Naive thymus-derived CD8-positive, alpha-beta T cell (primary cell): ENCODE data around the gene PARP2. TPM values are rescaled to one million over a fixed set of nuclear protein-coding genes. Genes with fewer than 3 reads are reported as not detected.

Experiments
- ATAC-seq, 2 donors: fragments of 150-1000 bp; cut with Tn5 transposase in 1 of 2; sonication (Bioruptor Pico), chemical (Tn5 transposase) in 1 of 2; 1 replicate in 1 of 2; 2 replicates in 1 of 2; pipeline ENCODE4 v1.10.0; 2021; ENCODE audit warnings: mild to moderate bottlenecking in 2 of 2, moderate library complexity in 2 of 2
- POLR2A ChIA-PET: fragments of 350-600 bp; sonication (Branson Sonifier 250); formaldehyde crosslinking; loops from one replicate; lab custom pipeline; 2021; ENCODE audit warnings: antibody characterized with exemption; lab: Charles Lee
- DNase-seq, 10 donors: peaks; one replicate each; pipeline versions ENCODE4 v3.0.0 to v3.0.0-alpha.2; 2020 to 2022
- H3K27ac Mint-ChIP-seq, 10 donors: one replicate each; pipeline ENCODE4 v1.8.0; 2020 to 2022; ENCODE audit warnings: mild to moderate bottlenecking in 10 of 10, mixed read lengths in 10 of 10, moderate library complexity in 4 of 10, inconsistent platforms in 1 of 10
- H3K27me3 Mint-ChIP-seq, 5 donors: one replicate each; pipeline ENCODE4 v1.8.0; 2021 to 2022; ENCODE audit warnings: mixed read lengths in 5 of 5
- H3K36me3 Mint-ChIP-seq, 3 donors: one replicate each; pipeline ENCODE4 v1.8.0; 2020 to 2022; ENCODE audit warnings: mixed read lengths in 3 of 3, mild to moderate bottlenecking in 2 of 3, inconsistent platforms in 1 of 3
- H3K4me1 Mint-ChIP-seq, 4 donors: one replicate each; pipeline ENCODE4 v1.8.0; 2021 to 2022; ENCODE audit warnings: mixed read lengths in 4 of 4
- H3K4me3 Mint-ChIP-seq, 10 donors: one replicate each; pipeline ENCODE4 v1.8.0; 2020 to 2022; ENCODE audit warnings: mild to moderate bottlenecking in 10 of 10, mixed read lengths in 10 of 10, moderate library complexity in 6 of 10, inconsistent platforms in 1 of 10
- H3K9me3 Mint-ChIP-seq, 9 donors: one replicate each; pipeline ENCODE4 v1.8.0; 2020 to 2022; ENCODE audit warnings: mixed read lengths in 9 of 9, mild to moderate bottlenecking in 3 of 9, inconsistent platforms in 1 of 9, moderate library complexity in 1 of 9
- polyA plus RNA-seq, 3 donors: library from polyadenylated mRNA; unstranded; fragments of 300-500 nt; fragmentation: Illumina TruSeq; gene quantifications; one replicate each; pipeline ENCODE4 v1.2.3, GENCODE V29; 2021
- total RNA-seq, 8 experiments: library from RNA in 2 of 8; stranded (reverse) in 2 of 8; gene quantifications; one replicate each; pipeline ENCODE4 v1.2.3 and lab custom pipeline; 2021 to 2026

The PARP2 gene
- total and polyA plus RNA-seq, 5 experiments from 2014 or later: 8.8 to 22.9 (median 13.6) TPM

- peaks cover 0 to 92% (median 27%) of the 10 kb centered on the region in 3 donors for H3K36me3 Mint-ChIP-seq
Observed at GRCh38 chr14:20383032-20383431, 39.6 kb downstream of the PARP2 start.

GRCh38 chr14:20383636-20384035, 40.2 kb downstream of the PARP2 start:
- Mint-ChIP-seq H3K36me3 (peaks cover 0 to 94% (median 33%) of the 10 kb centered on the region in 3 donors), H3K4me3 (no peak overlapping the region), H3K9me3 (no peaks in the 10 kb centered on the region), H3K4me1 (peaks cover 0 to 4% (median 0%) of the 10 kb centered on the region in 4 donors), H3K27me3 (no peaks in the 10 kb centered on the region), H3K27ac (peak overlapping the region in 1 of 10 donors; percentile 48)
- ATAC-seq (no peak), DNase-seq (no peak)
- POLR2A ChIA-PET: interaction anchor here (0.5 kb wide), 1 partner anchor 26 kb away, joined by 3 read pairs; no protein-coding TSS in a partner anchor

More at GRCh38 chr14:20383032-20383431, 39.6 kb downstream of the PARP2 start:
- ATAC-seq (no peak), DNase-seq (no peak)
- H3K9me3 Mint-ChIP-seq: no peaks in the 10 kb centered on the region
- H3K4me1 Mint-ChIP-seq: peaks cover 0 to 4% (median 0%) of the 10 kb centered on the region in 4 donors
- H3K4me3 Mint-ChIP-seq: no peak overlapping the region
- POLR2A ChIA-PET: no interaction called here
- H3K27ac Mint-ChIP-seq: peak overlapping the region in 1 of 10 donors; percentile 48
- H3K27me3 Mint-ChIP-seq: no peaks in the 10 kb centered on the region

GRCh38 chr14:20384321-20384720, 40.9 kb downstream of the PARP2 start:
- Mint-ChIP-seq H3K27ac (peak overlapping the region in 3 of 10 donors; percentile 9 to 77 (median 65)), H3K9me3 (no peaks in the 10 kb centered on the region)
- POLR2A ChIA-PET: interaction anchor here (0.6 kb wide), 1 partner anchor 9 kb away, joined by 4 read pairs; no protein-coding TSS in a partner anchor

GRCh38 chr14:20384886-20385285, 41.5 kb downstream of the PARP2 start:
- Mint-ChIP-seq H3K36me3 (peaks cover 0 to 95% (median 36%) of the 10 kb centered on the region in 3 donors), H3K4me1 (peaks cover 0 to 10% (median 4%) of the 10 kb centered on the region in 4 donors), H3K27me3 (no peaks in the 10 kb centered on the region), H3K4me3 (no peak overlapping the region), H3K9me3 (no peaks in the 10 kb centered on the region), H3K27ac (peak overlapping the region in 2 of 10 donors; percentile 65 to 77)
- POLR2A ChIA-PET: interaction anchor here (0.6 kb wide), 1 partner anchor 10 kb away, joined by 4 read pairs; no protein-coding TSS in a partner anchor
- no peak for ATAC-seq
- DNase-seq: no peak

More at GRCh38 chr14:20384321-20384720, 40.9 kb downstream of the PARP2 start:
- peaks cover 0 to 96% (median 35%) of the 10 kb centered on the region in 3 donors for H3K36me3 Mint-ChIP-seq
- no peak overlapping the region for H3K4me3 Mint-ChIP-seq
- ATAC-seq (no peak), DNase-seq (no peak)
- H3K4me1 Mint-ChIP-seq: peaks cover 0 to 6% (median 0%) of the 10 kb centered on the region in 4 donors
- no peaks in the 10 kb centered on the region for H3K27me3 Mint-ChIP-seq

- no peak overlapping the region for H3K4me3 Mint-ChIP-seq
- peaks cover 0 to 94% (median 33%) of the 10 kb centered on the region in 3 donors for H3K36me3 Mint-ChIP-seq
- no peak for DNase-seq
- no peak for ATAC-seq
- H3K27me3 Mint-ChIP-seq: no peaks in the 10 kb centered on the region
- peak overlapping the region in 1 of 10 donors; percentile 28 for H3K27ac Mint-ChIP-seq
- peaks cover 0 to 8% (median 4%) of the 10 kb centered on the region in 4 donors for H3K4me1 Mint-ChIP-seq
- no peaks in the 10 kb centered on the region for H3K9me3 Mint-ChIP-seq
- POLR2A ChIA-PET: no interaction called here
Observed at GRCh38 chr14:20386276-20386855, 42.9 kb downstream of the PARP2 start.

GRCh38 chr14:20387576-20387975, 44.1 kb downstream of the PARP2 start:
- Mint-ChIP-seq H3K36me3 (peaks cover 0 to 94% (median 29%) of the 10 kb centered on the region in 3 donors), H3K4me1 (peaks cover 0 to 6% (median 4%) of the 10 kb centered on the region in 4 donors), H3K9me3 (no peaks in the 10 kb centered on the region), H3K27me3 (no peaks in the 10 kb centered on the region), H3K27ac (no peak overlapping the region), H3K4me3 (no peak overlapping the region)
- no peak for DNase-seq
- no peak for ATAC-seq
- POLR2A ChIA-PET: no interaction called here

GRCh38 chr14:20388159-20388558, 44.7 kb downstream of the PARP2 start:
- Mint-ChIP-seq H3K4me1 (peaks cover 0 to 6% (median 4%) of the 10 kb centered on the region in 4 donors), H3K4me3 (no peak overlapping the region), H3K36me3 (peaks cover 0 to 93% (median 32%) of the 10 kb centered on the region in 3 donors), H3K27me3 (no peaks in the 10 kb centered on the region), H3K9me3 (no peaks in the 10 kb centered on the region), H3K27ac (peak overlapping the region in 1 of 10 donors; percentile 80)
- DNase-seq: no peak
- POLR2A ChIA-PET: no interaction called here
- ATAC-seq: no peak

- no peaks in the 10 kb centered on the region for H3K9me3 Mint-ChIP-seq
- H3K27me3 Mint-ChIP-seq: no peaks in the 10 kb centered on the region
- H3K4me3 Mint-ChIP-seq: no peak overlapping the region
- ATAC-seq: no peak
- peaks cover 0 to 88% (median 23%) of the 10 kb centered on the region in 3 donors for H3K36me3 Mint-ChIP-seq
- no peak for DNase-seq
- peaks cover 0 to 10% (median 5%) of the 10 kb centered on the region in 4 donors for H3K4me1 Mint-ChIP-seq
- H3K27ac Mint-ChIP-seq: no peak overlapping the region
- POLR2A ChIA-PET: no interaction called here
Observed at GRCh38 chr14:20391505-20391904, 48.1 kb downstream of the PARP2 start.

- POLR2A ChIA-PET: interaction anchor here (0.7 kb wide), 1 partner anchor 20 kb away, joined by 4 read pairs; no protein-coding TSS in a partner anchor
- peaks cover 0 to 81% (median 20%) of the 10 kb centered on the region in 3 donors for H3K36me3 Mint-ChIP-seq
- ATAC-seq: no peak
- DNase-seq: no peak
- H3K4me3 Mint-ChIP-seq: no peak overlapping the region
- no peaks in the 10 kb centered on the region for H3K27me3 Mint-ChIP-seq
- peak overlapping the region in 1 of 10 donors; percentile 25 for H3K27ac Mint-ChIP-seq
- H3K9me3 Mint-ChIP-seq: no peaks in the 10 kb centered on the region
- peaks cover 11 to 17% (median 12%) of the 10 kb centered on the region in 4 donors for H3K4me1 Mint-ChIP-seq
Observed at GRCh38 chr14:20397511-20397910, 54.1 kb downstream of the PARP2 start.

- ATAC-seq: no peak
- no peaks in the 10 kb centered on the region for H3K9me3 Mint-ChIP-seq
- peak overlapping the region in 1 of 10 donors; percentile 47 for H3K4me3 Mint-ChIP-seq
- peak overlapping the region in 6 of 10 donors; percentile 12 to 70 (median 46) for H3K27ac Mint-ChIP-seq
- H3K27me3 Mint-ChIP-seq: no peaks in the 10 kb centered on the region
- peaks cover 17 to 21% (median 20%) of the 10 kb centered on the region in 4 donors for H3K4me1 Mint-ChIP-seq
- DNase-seq: no peak
- H3K36me3 Mint-ChIP-seq: peaks cover 0 to 89% (median 25%) of the 10 kb centered on the region in 3 donors
- POLR2A ChIA-PET: no interaction called here
Observed at GRCh38 chr14:20400589-20400964, 57.1 kb downstream of the PARP2 start.

- POLR2A ChIA-PET: interaction anchor here (1.3 kb wide), 1 partner anchor 69 kb away, joined by 3 read pairs; no protein-coding TSS in a partner anchor
- ATAC-seq: peak in 1 of 2 donors; percentile 30
- Mint-ChIP-seq H3K9me3 (no peaks in the 10 kb centered on the region), H3K36me3 (peaks cover 0 to 89% (median 25%) of the 10 kb centered on the region in 3 donors), H3K27ac (peak overlapping the region in 5 of 10 donors; percentile 36 to 70 (median 49)), H3K27me3 (no peaks in the 10 kb centered on the region), H3K4me1 (peaks cover 19 to 25% (median 21%) of the 10 kb centered on the region in 4 donors), H3K4me3 (peak overlapping the region in 2 of 10 donors; percentile 4 to 47)
- DNase-seq: no peak
Observed at GRCh38 chr14:20400965-20401593, 57.6 kb downstream of the PARP2 start.

GRCh38 chr14:20403521-20403920, 60.1 kb downstream of the PARP2 start:
- H3K36me3 Mint-ChIP-seq: peaks cover 0 to 92% (median 23%) of the 10 kb centered on the region in 3 donors
- POLR2A ChIA-PET: interaction anchor here (1.0 to 2.0 kb wide), 3 partner anchors 10 to 60 kb away, joined by 3 to 8 read pairs (median 3); partner anchors contain the start of genes APEX1, OSGEP, PARP2 and TEP1
- H3K27me3 Mint-ChIP-seq: no peaks in the 10 kb centered on the region
- H3K9me3 Mint-ChIP-seq: no peaks in the 10 kb centered on the region
- H3K4me3 Mint-ChIP-seq: no peak overlapping the region
- peaks cover 30 to 44% (median 36%) of the 10 kb centered on the region in 4 donors for H3K4me1 Mint-ChIP-seq
- H3K27ac Mint-ChIP-seq: peak overlapping the region in 2 of 10 donors; percentile 4 to 58
- no peak for DNase-seq
- no peak for ATAC-seq
